ENCODE measurements around the gene ATXN7.

DNA sequence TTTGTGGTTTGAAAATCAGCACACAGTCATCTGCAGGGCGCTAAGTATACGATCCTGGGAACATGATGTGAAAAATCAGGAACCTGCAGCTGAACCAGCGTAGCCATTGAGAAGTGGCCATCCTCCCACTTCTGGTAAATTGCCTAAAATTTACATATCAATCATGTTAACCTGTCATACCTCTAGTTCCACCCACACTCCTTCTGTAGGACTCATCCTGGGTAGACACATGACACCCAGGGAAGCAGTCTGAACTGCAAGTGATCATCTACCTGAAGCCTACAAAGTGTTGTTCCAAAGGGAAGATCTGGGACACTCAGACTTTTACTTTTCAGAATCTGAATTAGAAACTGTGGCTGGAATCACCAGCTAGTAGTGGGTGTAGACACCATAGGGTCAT is 165.1 kb downstream of the ATXN7 start:
- no peak for TF ChIP-seq CTCF (IDR thresholded peaks at IDR 0.05)
- TF ChIP-seq POLR2A (IDR thresholded peaks at IDR 0.05), result no peak
- TF ChIP-seq POLR2AphosphoS5 (IDR thresholded peaks at IDR 0.05), result no peak

Measured in breast epithelium (tissue), 3 donors.